HCT116 (cell line): ENCODE results near the gene LRRFIP1. TPM values are rescaled to one million over a fixed set of nuclear protein-coding genes. Genes with fewer than 3 reads are reported as not detected.

ENCODE experiments used
- ATAC-seq: fragments of 200-7000 bp; cut with Tn5 transposase; 2 replicates; pipeline ENCODE4 v1.9.1; 2020; ENCODE audit warnings: mild to moderate bottlenecking, moderate library complexity
- BruUV-seq: library from RNA; stranded (reverse); fragments of 400-500 nt; replicated peaks from 2 replicates; lab custom pipeline; 2021; lab: Mats Ljungman, UMichigan
- CTCF ChIA-PET: fragments of 300-600 bp; sonication (Branson Sonifier 250); formaldehyde crosslinking; loops from one replicate; lab custom pipeline; 2021; ENCODE audit warnings: antibody characterized with exemption; lab: Charles Lee
- POLR2A ChIA-PET: fragments of 300-600, 350-600 bp; sonication (Branson Sonifier 250); formaldehyde crosslinking; loops from one replicate; lab custom pipeline; 2021; ENCODE audit warnings: antibody characterized with exemption; lab: Charles Lee
- RAD21 ChIA-PET, 2 experiments: fragments of 300-600 bp; sonication (Branson Sonifier 250); formaldehyde crosslinking; loops; one replicate each; lab custom pipeline; 2023; ENCODE audit warnings: low total read pairs in 2 of 2; ENCODE audit not compliant: uncharacterized antibody in 2 of 2, unreplicated experiment in 2 of 2, low non-redundant PET in 1 of 2; lab: Charles Lee
- DNase-seq: peaks from one replicate; pipeline ENCODE4 v3.0.0-alpha.2; 2010; ENCODE audit warnings: low read depth, low spot score
- H2AFZ ChIP-seq: fragments of 200-600 bp; shearing (Covaris generic), sonication (generic); 2 replicates; pipeline ENCODE4 v1.6.1; 2017; ENCODE audit warnings: low read depth, mixed run types, mixed read lengths, antibody characterized with exemption, low read length; ENCODE audit not compliant: poor library complexity, severe bottlenecking
- H3K27ac ChIP-seq: 2 replicates; pipeline ENCODE4 v1.5.1; 2012; ENCODE audit warnings: low read depth, low read length
- H3K27me3 ChIP-seq: fragments of 200-600 bp; sonication (generic); 2 replicates; pipeline ENCODE4 v1.6.1; 2016; ENCODE audit warnings: mixed run types, low read length, mixed read lengths; ENCODE audit not compliant: insufficient read depth
- H3K36me3 ChIP-seq, 2 experiments: fragments of 200-500 bp in 1 of 2; fragments of 200-600 bp in 1 of 2; sonication (Bioruptor generic) in 1 of 2; sonication (generic) in 1 of 2; 2 replicates each; pipeline versions ENCODE4 v1.5.1 to v1.6.1; 2014 to 2016; ENCODE audit warnings: low read length in 2 of 2, inconsistent platforms in 1 of 2, mixed read lengths in 1 of 2, mixed run types in 1 of 2; ENCODE audit not compliant: insufficient read depth in 2 of 2, control insufficient read depth in 1 of 2
- H3K4me1 ChIP-seq, 2 experiments: fragments of 200-600 bp in 1 of 2; sonication (generic) in 1 of 2; 2 replicates each; pipeline versions ENCODE4 v1.5.1 to v1.6.1; 2012 to 2017; ENCODE audit warnings: low read length in 2 of 2, inconsistent platforms in 1 of 2, mild to moderate bottlenecking in 1 of 2, mixed read lengths in 1 of 2, mixed run types in 1 of 2, moderate library complexity in 1 of 2; ENCODE audit not compliant: insufficient read depth in 2 of 2, control insufficient read depth in 1 of 2
- H3K4me2 ChIP-seq: fragments of 200-600 bp; sonication (generic); 2 replicates; pipeline ENCODE4 v1.6.1; 2017; ENCODE audit warnings: mixed run types, low read length, mixed read lengths
- H3K4me3 ChIP-seq, 2 experiments: fragments of 200-600 bp in 1 of 2; sonication (generic) in 1 of 2; replicated peaks in 1 of 2; 2 replicates each; pipeline ENCODE4 v1.5.1; 2011 to 2016; ENCODE audit warnings: low read length in 2 of 2, control low read depth in 1 of 2, low read depth in 1 of 2, mild to moderate bottlenecking in 1 of 2, mixed read lengths in 1 of 2, mixed run types in 1 of 2
- H3K79me2 ChIP-seq: fragments of 200-600 bp; sonication (generic); 2 replicates; pipeline ENCODE4 v1.6.1; 2017; ENCODE audit warnings: mild to moderate bottlenecking, mixed run types, low read length, moderate library complexity, mixed read lengths; ENCODE audit not compliant: insufficient read depth
- H3K9ac ChIP-seq: fragments of 200-600 bp; sonication (generic); 2 replicates; pipeline ENCODE4 v1.6.1; 2016; ENCODE audit warnings: low read length, mixed read lengths
- H3K9me2 ChIP-seq: fragments of 200-600 bp; sonication (generic), shearing (Covaris generic); 2 replicates; pipeline ENCODE4 v1.6.1; 2017; ENCODE audit warnings: mixed run types, mild to moderate bottlenecking, moderate library complexity; ENCODE audit not compliant: insufficient read depth
- H3K9me3 ChIP-seq, 2 experiments: fragments of 200-500 bp in 1 of 2; fragments of 200-600 bp in 1 of 2; sonication (Bioruptor generic) in 1 of 2; sonication (generic) in 1 of 2; 2 replicates each; pipeline ENCODE4 v1.6.1; 2014 to 2017; ENCODE audit warnings: low read length in 2 of 2, mixed read lengths in 2 of 2, inconsistent platforms in 1 of 2, low read depth in 1 of 2, mild to moderate bottlenecking in 1 of 2, mixed run types in 1 of 2, moderate library complexity in 1 of 2; ENCODE audit not compliant: control insufficient read depth in 1 of 2, insufficient read depth in 1 of 2
- H4K20me1 ChIP-seq: fragments of 200-600 bp; sonication (generic), shearing (Covaris generic); 2 replicates; pipeline ENCODE4 v1.6.1; 2017; ENCODE audit warnings: mixed run types, mild to moderate bottlenecking, moderate library complexity; ENCODE audit not compliant: insufficient read depth
- ATF3 ChIP-seq: IDR thresholded peaks from 2 replicates; pipeline ENCODE4 v1.6.1; 2012
- CBX3 ChIP-seq: IDR thresholded peaks from 2 replicates; pipeline ENCODE4 v1.6.1; 2012; ENCODE audit warnings: low read depth
- CEBPB ChIP-seq: IDR thresholded peaks from 2 replicates; pipeline ENCODE4 v1.6.1; 2012; ENCODE audit warnings: low read depth
- CTCF ChIP-seq, 3 experiments: fragments of 200-600 bp in 1 of 3; sonication (generic) in 1 of 3; IDR thresholded peaks in 2 of 3; conservative IDR thresholded peaks in 1 of 3; 2 replicates each; pipeline ENCODE4 v1.5.1; 2012 to 2017; ENCODE audit warnings: low read depth in 2 of 3, low read length in 2 of 3, antibody characterized with exemption in 1 of 3, borderline replicate concordance in 1 of 3, control low read depth in 1 of 3, mild to moderate bottlenecking in 1 of 3, mixed read lengths in 1 of 3, mixed run types in 1 of 3, moderate library complexity in 1 of 3; ENCODE audit not compliant: insufficient read depth in 1 of 3
- EGR1 ChIP-seq: IDR thresholded peaks from 2 replicates; pipeline ENCODE4 v1.6.1; 2012; ENCODE audit warnings: low read depth
- EZH2 ChIP-seq: fragments of 200-600 bp; sonication (generic); IDR thresholded peaks from 2 replicates; pipeline ENCODE4 v1.6.1; 2017; ENCODE audit warnings: antibody characterized with exemption, mixed run types
- FOSL1 ChIP-seq: IDR thresholded peaks from 2 replicates; pipeline ENCODE4 v1.6.1; 2012; ENCODE audit warnings: low read depth
- JUND ChIP-seq: IDR thresholded peaks from 2 replicates; pipeline ENCODE4 v1.6.1; 2012
- MAX ChIP-seq: IDR thresholded peaks from 2 replicates; pipeline ENCODE4 v1.6.1; 2012
- RAD21 ChIP-seq: IDR thresholded peaks from 2 replicates; pipeline ENCODE4 v1.6.1; 2012; ENCODE audit warnings: low read depth, mild to moderate bottlenecking
- REST ChIP-seq: IDR thresholded peaks from 2 replicates; pipeline ENCODE4 v1.6.1; 2012; ENCODE audit warnings: low read depth
- SIN3A ChIP-seq: IDR thresholded peaks from 2 replicates; pipeline ENCODE4 v1.6.1; 2012; ENCODE audit warnings: low read depth
- SP1 ChIP-seq: IDR thresholded peaks from 2 replicates; pipeline ENCODE4 v1.6.1; 2012; ENCODE audit warnings: low read depth
- SRF ChIP-seq: IDR thresholded peaks from 2 replicates; pipeline ENCODE4 v1.6.1; 2012; ENCODE audit warnings: low read depth
- TCF7L2 ChIP-seq: IDR thresholded peaks from 2 replicates; pipeline ENCODE4 v1.7.0; 2011; ENCODE audit warnings: borderline replicate concordance, inconsistent platforms; ENCODE audit not compliant: insufficient read depth, insufficient read length; ENCODE audit errors: extremely low read depth
- YY1 ChIP-seq: IDR thresholded peaks from 2 replicates; pipeline ENCODE4 v1.6.1; 2011; ENCODE audit warnings: low read length, low read depth, moderate library complexity, mild to moderate bottlenecking; ENCODE audit not compliant: insufficient replicate concordance; ENCODE audit errors: extremely low read depth
- ZFX ChIP-seq: fragments of 450-650 bp; IDR thresholded peaks from 2 replicates; pipeline ENCODE4 v1.6.1; 2017
- intact Hi-C: fragments of 100-400 bp; cut with micrococcal nuclease; formaldehyde crosslinking; loops from 2 replicates; pipeline ENCODE4 v1.10.0; 2022
- total RNA-seq: library from RNA; stranded (reverse); gene quantifications from one replicate; pipeline ENCODE4 v1.2.1, GENCODE V29; 2021; ENCODE audit not compliant: unreplicated experiment

The LRRFIP1 gene
- total RNA-seq, 1 experiment from 2014 or later, result 76.9 TPM

- H3K4me1 ChIP-seq, result peaks cover 0 to 4% of the 10 kb centered on the region in 2 experiments; a peak in 1 of 4 replicates
- no peak overlapping the region for H3K4me2 ChIP-seq
- ChIA-PET CTCF (no interaction called here), POLR2A (no interaction called here), RAD21 (no interaction called here)
- no TSS peak for BruUV-seq
- no peaks in the 10 kb centered on the region for H3K9me2 ChIP-seq
- TF ChIP-seq EGR1, result no peak
- TF ChIP-seq TCF7L2, result no peak
- no peak for TF ChIP-seq ATF3
- no peak for TF ChIP-seq SRF
- TF ChIP-seq ZFX, result no peak
- no peak for TF ChIP-seq YY1
- H3K27ac ChIP-seq, result no peak overlapping the region
- H3K4me3 ChIP-seq, result no peak overlapping the region
- H2AFZ ChIP-seq, result no peak overlapping the region
- no peaks in the 10 kb centered on the region for H3K79me2 ChIP-seq
- no peak for DNase-seq
- H3K9me3 ChIP-seq, result no peaks in the 10 kb centered on the region
- peaks cover 8% of the 10 kb centered on the region; the same call in 1 of the 2 replicates for H3K27me3 ChIP-seq
- ATAC-seq, result no peak
- H3K36me3 ChIP-seq, result no peaks in the 10 kb centered on the region
- no peak overlapping the region for H3K9ac ChIP-seq
- intact Hi-C loops, result no loop called here
- H4K20me1 ChIP-seq, result no peaks in the 10 kb centered on the region
These were observed 41.1 kb downstream of the LRRFIP1 start for GRCh38 chr2:237668440-237668839.

- Histone ChIP-seq H2AFZ (no peak overlapping the region), H3K4me3 (no peak overlapping the region), H4K20me1 (no peaks in the 10 kb centered on the region), H3K27ac (no peak overlapping the region), H3K79me2 (no peaks in the 10 kb centered on the region), H3K9me2 (no peaks in the 10 kb centered on the region), H3K4me2 (no peak overlapping the region), H3K27me3 (peaks cover 8% of the 10 kb centered on the region; the same call in 1 of the 2 replicates), H3K4me1 (peaks cover 5 to 11% of the 10 kb centered on the region in 2 experiments), H3K9me3 (no peaks in the 10 kb centered on the region), H3K36me3 (no peaks in the 10 kb centered on the region), H3K9ac (no peak overlapping the region)
- DNase-seq (no peak), ATAC-seq (no peak)
- BruUV-seq, result no TSS peak
- CTCF ChIA-PET, result no interaction called here
- intact Hi-C loops, result no loop called here
- RAD21 ChIA-PET, result no interaction called here
- POLR2A ChIA-PET, result no interaction called here
- TF ChIP-seq SP1 (no peak), CBX3 (no peak), CEBPB (no peak), RAD21 (no peak), MAX (no peak), FOSL1 (no peak), ATF3 (no peak), REST (no peak), CTCF (IDR thresholded peaks at IDR 0.05 in 2 of 3, conservative IDR thresholded peaks at IDR 0.05 in 1 of 3; ENCODE audit: borderline replicate concordance in 1 of 3, insufficient read depth in 1 of 3, low read depth in 2 of 3, low read length in 2 of 3) (no peak), EGR1 (no peak), EZH2 (no peak), SIN3A (no peak), JUND (no peak), SRF (no peak)
These were observed 41.9 kb downstream of the LRRFIP1 start for GRCh38 chr2:237669283-237669627.
